HCT116 (cell line): ENCODE data around the gene DMD. TPM values are rescaled to one million over a fixed set of nuclear protein-coding genes. Genes with fewer than 3 reads are reported as not detected.

Source experiments
- ATAC-seq: fragments of 200-7000 bp; cut with Tn5 transposase; 2 replicates; pipeline ENCODE4 v1.9.1; 2020; ENCODE audit warnings: mild to moderate bottlenecking, moderate library complexity
- BruUV-seq: library from RNA; stranded (reverse); fragments of 400-500 nt; replicated peaks from 2 replicates; lab custom pipeline; 2021; lab: Mats Ljungman, UMichigan
- CTCF ChIA-PET: fragments of 300-600 bp; sonication (Branson Sonifier 250); formaldehyde crosslinking; loops from one replicate; lab custom pipeline; 2021; ENCODE audit warnings: antibody characterized with exemption; lab: Charles Lee
- POLR2A ChIA-PET: fragments of 300-600, 350-600 bp; sonication (Branson Sonifier 250); formaldehyde crosslinking; loops from one replicate; lab custom pipeline; 2021; ENCODE audit warnings: antibody characterized with exemption; lab: Charles Lee
- RAD21 ChIA-PET, 2 experiments: fragments of 300-600 bp; sonication (Branson Sonifier 250); formaldehyde crosslinking; loops; one replicate each; lab custom pipeline; 2023; ENCODE audit warnings: low total read pairs in 2 of 2; ENCODE audit not compliant: uncharacterized antibody in 2 of 2, unreplicated experiment in 2 of 2, low non-redundant PET in 1 of 2; lab: Charles Lee
- DNase-seq: peaks from one replicate; pipeline ENCODE4 v3.0.0-alpha.2; 2010; ENCODE audit warnings: low read depth, low spot score
- H2AFZ ChIP-seq: fragments of 200-600 bp; shearing (Covaris generic), sonication (generic); 2 replicates; pipeline ENCODE4 v1.6.1; 2017; ENCODE audit warnings: low read depth, mixed run types, mixed read lengths, antibody characterized with exemption, low read length; ENCODE audit not compliant: poor library complexity, severe bottlenecking
- H3K27ac ChIP-seq: 2 replicates; pipeline ENCODE4 v1.5.1; 2012; ENCODE audit warnings: low read depth, low read length
- H3K27me3 ChIP-seq: fragments of 200-600 bp; sonication (generic); 2 replicates; pipeline ENCODE4 v1.6.1; 2016; ENCODE audit warnings: mixed run types, low read length, mixed read lengths; ENCODE audit not compliant: insufficient read depth
- H3K36me3 ChIP-seq, 2 experiments: fragments of 200-500 bp in 1 of 2; fragments of 200-600 bp in 1 of 2; sonication (Bioruptor generic) in 1 of 2; sonication (generic) in 1 of 2; 2 replicates each; pipeline versions ENCODE4 v1.5.1 to v1.6.1; 2014 to 2016; ENCODE audit warnings: low read length in 2 of 2, inconsistent platforms in 1 of 2, mixed read lengths in 1 of 2, mixed run types in 1 of 2; ENCODE audit not compliant: insufficient read depth in 2 of 2, control insufficient read depth in 1 of 2
- H3K4me1 ChIP-seq, 2 experiments: fragments of 200-600 bp in 1 of 2; sonication (generic) in 1 of 2; 2 replicates each; pipeline versions ENCODE4 v1.5.1 to v1.6.1; 2012 to 2017; ENCODE audit warnings: low read length in 2 of 2, inconsistent platforms in 1 of 2, mild to moderate bottlenecking in 1 of 2, mixed read lengths in 1 of 2, mixed run types in 1 of 2, moderate library complexity in 1 of 2; ENCODE audit not compliant: insufficient read depth in 2 of 2, control insufficient read depth in 1 of 2
- H3K4me2 ChIP-seq: fragments of 200-600 bp; sonication (generic); 2 replicates; pipeline ENCODE4 v1.6.1; 2017; ENCODE audit warnings: mixed run types, low read length, mixed read lengths
- H3K4me3 ChIP-seq, 2 experiments: fragments of 200-600 bp in 1 of 2; sonication (generic) in 1 of 2; replicated peaks in 1 of 2; 2 replicates each; pipeline ENCODE4 v1.5.1; 2011 to 2016; ENCODE audit warnings: low read length in 2 of 2, control low read depth in 1 of 2, low read depth in 1 of 2, mild to moderate bottlenecking in 1 of 2, mixed read lengths in 1 of 2, mixed run types in 1 of 2
- H3K79me2 ChIP-seq: fragments of 200-600 bp; sonication (generic); 2 replicates; pipeline ENCODE4 v1.6.1; 2017; ENCODE audit warnings: mild to moderate bottlenecking, mixed run types, low read length, moderate library complexity, mixed read lengths; ENCODE audit not compliant: insufficient read depth
- H3K9ac ChIP-seq: fragments of 200-600 bp; sonication (generic); 2 replicates; pipeline ENCODE4 v1.6.1; 2016; ENCODE audit warnings: low read length, mixed read lengths
- H3K9me2 ChIP-seq: fragments of 200-600 bp; sonication (generic), shearing (Covaris generic); 2 replicates; pipeline ENCODE4 v1.6.1; 2017; ENCODE audit warnings: mixed run types, mild to moderate bottlenecking, moderate library complexity; ENCODE audit not compliant: insufficient read depth
- H3K9me3 ChIP-seq, 2 experiments: fragments of 200-500 bp in 1 of 2; fragments of 200-600 bp in 1 of 2; sonication (Bioruptor generic) in 1 of 2; sonication (generic) in 1 of 2; 2 replicates each; pipeline ENCODE4 v1.6.1; 2014 to 2017; ENCODE audit warnings: low read length in 2 of 2, mixed read lengths in 2 of 2, inconsistent platforms in 1 of 2, low read depth in 1 of 2, mild to moderate bottlenecking in 1 of 2, mixed run types in 1 of 2, moderate library complexity in 1 of 2; ENCODE audit not compliant: control insufficient read depth in 1 of 2, insufficient read depth in 1 of 2
- H4K20me1 ChIP-seq: fragments of 200-600 bp; sonication (generic), shearing (Covaris generic); 2 replicates; pipeline ENCODE4 v1.6.1; 2017; ENCODE audit warnings: mixed run types, mild to moderate bottlenecking, moderate library complexity; ENCODE audit not compliant: insufficient read depth
- CBX3 ChIP-seq: IDR thresholded peaks from 2 replicates; pipeline ENCODE4 v1.6.1; 2012; ENCODE audit warnings: low read depth
- CEBPB ChIP-seq: IDR thresholded peaks from 2 replicates; pipeline ENCODE4 v1.6.1; 2012; ENCODE audit warnings: low read depth
- CTCF ChIP-seq, 3 experiments: fragments of 200-600 bp in 1 of 3; sonication (generic) in 1 of 3; IDR thresholded peaks in 2 of 3; conservative IDR thresholded peaks in 1 of 3; 2 replicates each; pipeline ENCODE4 v1.5.1; 2012 to 2017; ENCODE audit warnings: low read depth in 2 of 3, low read length in 2 of 3, antibody characterized with exemption in 1 of 3, borderline replicate concordance in 1 of 3, control low read depth in 1 of 3, mild to moderate bottlenecking in 1 of 3, mixed read lengths in 1 of 3, mixed run types in 1 of 3, moderate library complexity in 1 of 3; ENCODE audit not compliant: insufficient read depth in 1 of 3
- EGR1 ChIP-seq: IDR thresholded peaks from 2 replicates; pipeline ENCODE4 v1.6.1; 2012; ENCODE audit warnings: low read depth
- EZH2 ChIP-seq: fragments of 200-600 bp; sonication (generic); IDR thresholded peaks from 2 replicates; pipeline ENCODE4 v1.6.1; 2017; ENCODE audit warnings: antibody characterized with exemption, mixed run types
- FOSL1 ChIP-seq: IDR thresholded peaks from 2 replicates; pipeline ENCODE4 v1.6.1; 2012; ENCODE audit warnings: low read depth
- JUND ChIP-seq: IDR thresholded peaks from 2 replicates; pipeline ENCODE4 v1.6.1; 2012
- POLR2AphosphoS5 ChIP-seq: IDR thresholded peaks from 2 replicates; pipeline ENCODE4 v1.6.1; 2011; ENCODE audit warnings: mild to moderate bottlenecking, low read depth, low read length, moderate library complexity
- RAD21 ChIP-seq: IDR thresholded peaks from 2 replicates; pipeline ENCODE4 v1.6.1; 2012; ENCODE audit warnings: low read depth, mild to moderate bottlenecking
- SP1 ChIP-seq: IDR thresholded peaks from 2 replicates; pipeline ENCODE4 v1.6.1; 2012; ENCODE audit warnings: low read depth
- SRF ChIP-seq: IDR thresholded peaks from 2 replicates; pipeline ENCODE4 v1.6.1; 2012; ENCODE audit warnings: low read depth
- TCF7L2 ChIP-seq: IDR thresholded peaks from 2 replicates; pipeline ENCODE4 v1.7.0; 2011; ENCODE audit warnings: borderline replicate concordance, inconsistent platforms; ENCODE audit not compliant: insufficient read depth, insufficient read length; ENCODE audit errors: extremely low read depth
- YY1 ChIP-seq: IDR thresholded peaks from 2 replicates; pipeline ENCODE4 v1.6.1; 2011; ENCODE audit warnings: low read length, low read depth, moderate library complexity, mild to moderate bottlenecking; ENCODE audit not compliant: insufficient replicate concordance; ENCODE audit errors: extremely low read depth
- ZFX ChIP-seq: fragments of 450-650 bp; IDR thresholded peaks from 2 replicates; pipeline ENCODE4 v1.6.1; 2017
- ZNF274 ChIP-seq: fragments of 200-500 bp; sonication (Bioruptor generic); IDR thresholded peaks from 2 replicates; pipeline ENCODE4 v1.6.1; 2014; ENCODE audit warnings: mild to moderate bottlenecking, low read depth, low read length, inconsistent platforms
- intact Hi-C: fragments of 100-400 bp; cut with micrococcal nuclease; formaldehyde crosslinking; loops from 2 replicates; pipeline ENCODE4 v1.10.0; 2022
- total RNA-seq: library from RNA; stranded (reverse); gene quantifications from one replicate; pipeline ENCODE4 v1.2.1, GENCODE V29; 2021; ENCODE audit not compliant: unreplicated experiment
- TF ChIP-seq, protein P1 (sequence below): IDR thresholded peaks from 2 replicates; pipeline ENCODE4 v1.6.1; 2012
- TF ChIP-seq, protein P2 (sequence below): IDR thresholded peaks from 2 replicates; pipeline ENCODE4 v1.6.1; 2011; ENCODE audit warnings: mild to moderate bottlenecking, low read length, moderate library complexity; ENCODE audit not compliant: insufficient replicate concordance; ENCODE audit errors: extremely low read depth
- TF ChIP-seq, protein P3 (sequence below): IDR thresholded peaks from 2 replicates; pipeline ENCODE4 v1.6.1; 2012

DMD gene
- total RNA-seq, 1 experiment from 2014 or later, result 0.05 TPM

- TF ChIP-seq CEBPB, result no peak
Measured at GRCh38 chrX:31336419-31336818, 1874.9 kb downstream of the DMD start (continued).

GRCh38 chrX:31334997-31335396 lies 1876.4 kb downstream of the DMD start:
- Histone ChIP-seq H3K4me1 (no peaks in the 10 kb centered on the region), H3K36me3 (no peaks in the 10 kb centered on the region), H3K27ac (no peak overlapping the region), H3K9me2 (no peaks in the 10 kb centered on the region), H3K4me3 (no peak overlapping the region), H4K20me1 (no peaks in the 10 kb centered on the region), H3K9me3 (no peaks in the 10 kb centered on the region), H2AFZ (no peak overlapping the region), H3K79me2 (no peaks in the 10 kb centered on the region), H3K4me2 (no peak overlapping the region), H3K9ac (no peak overlapping the region), H3K27me3 (no peaks in the 10 kb centered on the region)
- intact Hi-C loops, result no loop called here
- ChIA-PET RAD21 (no interaction called here), CTCF (no interaction called here), POLR2A (no interaction called here)
- TF ChIP-seq CTCF (IDR thresholded peaks at IDR 0.05 in 2 of 3, conservative IDR thresholded peaks at IDR 0.05 in 1 of 3; ENCODE audit: borderline replicate concordance in 1 of 3, insufficient read depth in 1 of 3, low read depth in 2 of 3, low read length in 2 of 3) (no peak), POLR2AphosphoS5 (no peak), ZFX (no peak), SP1 (no peak), CBX3 (no peak), EGR1 (no peak), RAD21 (no peak), TCF7L2 (no peak), FOSL1 (no peak), JUND (no peak), EZH2 (no peak), SRF (no peak), YY1 (no peak), ZNF274 (no peak), CEBPB (no peak)
- TF ChIP-seq, protein P1, sequence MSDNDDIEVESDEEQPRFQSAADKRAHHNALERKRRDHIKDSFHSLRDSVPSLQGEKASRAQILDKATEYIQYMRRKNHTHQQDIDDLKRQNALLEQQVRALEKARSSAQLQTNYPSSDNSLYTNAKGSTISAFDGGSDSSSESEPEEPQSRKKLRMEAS, result no peak
- TF ChIP-seq, protein P2, sequence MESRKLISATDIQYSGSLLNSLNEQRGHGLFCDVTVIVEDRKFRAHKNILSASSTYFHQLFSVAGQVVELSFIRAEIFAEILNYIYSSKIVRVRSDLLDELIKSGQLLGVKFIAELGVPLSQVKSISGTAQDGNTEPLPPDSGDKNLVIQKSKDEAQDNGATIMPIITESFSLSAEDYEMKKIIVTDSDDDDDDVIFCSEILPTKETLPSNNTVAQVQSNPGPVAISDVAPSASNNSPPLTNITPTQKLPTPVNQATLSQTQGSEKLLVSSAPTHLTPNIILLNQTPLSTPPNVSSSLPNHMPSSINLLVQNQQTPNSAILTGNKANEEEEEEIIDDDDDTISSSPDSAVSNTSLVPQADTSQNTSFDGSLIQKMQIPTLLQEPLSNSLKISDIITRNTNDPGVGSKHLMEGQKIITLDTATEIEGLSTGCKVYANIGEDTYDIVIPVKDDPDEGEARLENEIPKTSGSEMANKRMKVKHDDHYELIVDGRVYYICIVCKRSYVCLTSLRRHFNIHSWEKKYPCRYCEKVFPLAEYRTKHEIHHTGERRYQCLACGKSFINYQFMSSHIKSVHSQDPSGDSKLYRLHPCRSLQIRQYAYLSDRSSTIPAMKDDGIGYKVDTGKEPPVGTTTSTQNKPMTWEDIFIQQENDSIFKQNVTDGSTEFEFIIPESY, result no peak
- TF ChIP-seq, protein P3, sequence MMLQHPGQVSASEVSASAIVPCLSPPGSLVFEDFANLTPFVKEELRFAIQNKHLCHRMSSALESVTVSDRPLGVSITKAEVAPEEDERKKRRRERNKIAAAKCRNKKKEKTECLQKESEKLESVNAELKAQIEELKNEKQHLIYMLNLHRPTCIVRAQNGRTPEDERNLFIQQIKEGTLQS, result no peak
- BruUV-seq, result no TSS peak
- DNase-seq, result no peak
- no peak for ATAC-seq
